Activated CD4-positive, alpha-beta T cell treated with anti-CD3 and anti-CD28 coated beads for 24 hours (primary cell): ENCODE results near the gene S100A9.

Experiments used
- DNase-seq, 2 donors: peaks; one replicate each; pipeline ENCODE4 v3.0.0-alpha.2; 2020; ENCODE audit warnings: low read depth in 2 of 2

The S100A9 gene

GRCh38 chr1:153389401-153389800 lies 31.7 kb downstream of the S100A9 start:
- no peak for DNase-seq

- DNase-seq = no peak
Observed at GRCh38 chr1:153389973-153390879, 32.6 kb downstream of the S100A9 start.

- no peak for DNase-seq
Observed at GRCh38 chr1:153390938-153391710, 33.5 kb downstream of the S100A9 start, which contains the start of gene S100A8. S100A8 (minus strand) TSS chr1:153391073; CDS start chr1:153390535, 538 bp downstream.

- DNase-seq = no peak
Observed at GRCh38 chr1:153392258-153392657, 34.6 kb downstream of the S100A9 start.

GRCh38 chr1:153392822-153393221 lies 35.2 kb downstream of the S100A9 start:
- no peak for DNase-seq

- DNase-seq = no peak
Observed at GRCh38 chr1:153393926-153394325, 36.3 kb downstream of the S100A9 start.

GRCh38 chr1:153394391-153394790 lies 36.7 kb downstream of the S100A9 start:
- no peak for DNase-seq

- DNase-seq = no peak
Observed at GRCh38 chr1:153395136-153395685, 37.6 kb downstream of the S100A9 start.

GRCh38 chr1:153395776-153396175 lies 38.1 kb downstream of the S100A9 start:
- no peak for DNase-seq

GRCh38 chr1:153396461-153396860 lies 38.8 kb downstream of the S100A9 start:
- DNase-seq = no peak

- no peak for DNase-seq
Observed at GRCh38 chr1:153397051-153397923, 39.6 kb downstream of the S100A9 start.

- DNase-seq = no peak
Observed at GRCh38 chr1:153397924-153398651, 40.4 kb downstream of the S100A9 start.

- no peak for DNase-seq
Observed at GRCh38 chr1:153399401-153400055, 41.9 kb downstream of the S100A9 start.

- no peak for DNase-seq
Observed at GRCh38 chr1:153400244-153400643, 42.6 kb downstream of the S100A9 start.

- DNase-seq = no peak
Observed at GRCh38 chr1:153401461-153401860, 43.8 kb downstream of the S100A9 start.

GRCh38 chr1:153402226-153402625 lies 44.6 kb downstream of the S100A9 start:
- no peak for DNase-seq

- DNase-seq = no peak
Observed at GRCh38 chr1:153403421-153404085, 45.9 kb downstream of the S100A9 start.

- no peak for DNase-seq
Observed at GRCh38 chr1:153404086-153404635, 46.5 kb downstream of the S100A9 start.

- peak; percentile 32 to 56 for DNase-seq
Observed at GRCh38 chr1:153404768-153405167, 47.1 kb downstream of the S100A9 start.
